Measurements from ENCODE around the gene GRIPAP1.

DNA sequence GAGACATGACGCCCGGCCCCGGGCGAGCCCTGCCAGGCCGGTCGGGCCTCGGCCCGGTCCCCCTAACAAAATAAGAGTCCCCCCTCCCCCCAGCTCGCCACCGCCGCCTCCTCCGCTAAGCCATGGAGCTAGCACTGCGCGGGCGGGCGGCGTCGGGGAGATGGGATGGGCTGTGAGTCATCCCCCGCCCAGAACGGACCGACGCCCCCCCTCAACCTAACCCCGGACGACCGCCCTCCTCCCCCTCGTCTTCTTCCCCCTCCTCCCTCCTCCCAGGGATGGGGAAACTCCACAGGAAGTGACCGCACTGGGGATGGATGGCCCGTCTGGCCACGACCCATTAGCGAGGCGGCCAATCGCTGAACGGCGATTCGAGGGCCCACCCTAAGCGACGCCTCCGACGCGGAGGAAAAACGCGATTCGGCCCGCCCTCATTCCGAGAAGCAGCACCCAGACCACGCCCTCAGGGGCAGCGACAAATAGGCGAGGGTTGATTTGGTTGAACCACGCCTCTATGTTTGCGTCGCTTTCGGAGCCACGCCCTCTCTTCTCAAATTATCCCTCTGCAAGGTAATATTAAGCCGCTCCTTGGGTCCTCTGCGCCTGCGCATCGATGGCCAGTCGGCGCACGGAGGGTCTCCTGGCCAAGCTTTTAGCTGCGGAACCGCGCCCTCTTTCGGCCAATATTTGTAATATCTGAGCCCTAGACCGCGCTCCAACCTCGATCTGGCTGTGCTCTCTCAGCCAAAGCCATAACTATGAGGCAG, 41.3 kb upstream of the GRIPAP1 start, which contains the start of gene TFE3:
- no peak for TF ChIP-seq GATA3 (IDR thresholded peaks at IDR 0.05; ENCODE audit: low read depth, low read length)
- no peak for TF ChIP-seq GATA2 (IDR thresholded peaks at IDR 0.05; ENCODE audit: low read depth, low read length)

All from SH-SY5Y (cell line).